Measurements from ENCODE around the gene CFAP210. TPM values are rescaled to one million over a fixed set of nuclear protein-coding genes. Genes with fewer than 3 reads are reported as not detected.

Gene CFAP210
- total RNA-seq, 4 donors from 2014 or later, result 0.80 TPM; not detected in 3

- Histone ChIP-seq H3K4me3 (no peak overlapping the region), H3K27me3 (no peaks in the 10 kb centered on the region), H3K9me3 (no peaks in the 10 kb centered on the region), H3K27ac (replicated peaks in 1 of 4) (no peak overlapping the region), H3K4me1 (no peaks in the 10 kb centered on the region), H3K36me3 (no peaks in the 10 kb centered on the region)
- no peak for DNase-seq (ENCODE audit: extremely low spot score)
- WGBS, result 86% methylated on average over 6 of the region's 6 CpGs
- intact Hi-C loops (cut with DNase I), result no loop called here
- TF ChIP-seq POLR2A (IDR thresholded peaks at IDR 0.05; ENCODE audit: low read depth) (no peak), CTCF (IDR thresholded peaks at IDR 0.05) (no peak), EP300 (IDR thresholded peaks at IDR 0.05) (no peak), POLR2AphosphoS5 (IDR thresholded peaks at IDR 0.05) (no peak)
Measured at GRCh38 chr2:169676850-169677249, 17.4 kb downstream of the CFAP210 start.

GRCh38 chr2:169676357-169676756 lies 17.8 kb downstream of the CFAP210 start:
- H3K4me1 ChIP-seq, result no peaks in the 10 kb centered on the region
- no peak for DNase-seq (ENCODE audit: extremely low spot score)
- H3K9me3 ChIP-seq, result no peaks in the 10 kb centered on the region
- no peak for TF ChIP-seq EP300 (IDR thresholded peaks at IDR 0.05)
- no peak for TF ChIP-seq POLR2A (IDR thresholded peaks at IDR 0.05; ENCODE audit: low read depth)
- no peak for TF ChIP-seq POLR2AphosphoS5 (IDR thresholded peaks at IDR 0.05)
- TF ChIP-seq CTCF (IDR thresholded peaks at IDR 0.05), result no peak
- H3K36me3 ChIP-seq, result no peaks in the 10 kb centered on the region
- no peak overlapping the region for H3K27ac ChIP-seq (replicated peaks in 1 of 4)
- WGBS, result 64% methylated on average over 3 of the region's 3 CpGs
- H3K4me3 ChIP-seq, result no peak overlapping the region
- intact Hi-C loops (cut with DNase I), result no loop called here
- H3K27me3 ChIP-seq, result no peaks in the 10 kb centered on the region

GRCh38 chr2:169673921-169674320 lies 20.3 kb downstream of the CFAP210 start:
- Histone ChIP-seq H3K27ac (replicated peaks in 1 of 4) (no peak overlapping the region), H3K4me1 (no peaks in the 10 kb centered on the region), H3K4me3 (no peak overlapping the region), H3K9me3 (no peaks in the 10 kb centered on the region), H3K36me3 (no peaks in the 10 kb centered on the region), H3K27me3 (no peaks in the 10 kb centered on the region)
- 100% methylated on average over 2 of the region's 2 CpGs for WGBS
- no peak for DNase-seq (ENCODE audit: extremely low spot score)
- TF ChIP-seq POLR2A (IDR thresholded peaks at IDR 0.05; ENCODE audit: low read depth), result no peak
- intact Hi-C loops (cut with DNase I), result no loop called here

- no peaks in the 10 kb centered on the region for H3K9me3 ChIP-seq
- intact Hi-C loops (cut with DNase I), result no loop called here
- no peak overlapping the region for H3K27ac ChIP-seq (replicated peaks in 1 of 4)
- H3K27me3 ChIP-seq, result no peaks in the 10 kb centered on the region
- 64% methylated on average over 3 of the region's 3 CpGs for WGBS
- no peaks in the 10 kb centered on the region for H3K4me1 ChIP-seq
- TF ChIP-seq POLR2AphosphoS5 (IDR thresholded peaks at IDR 0.05) (no peak), POLR2A (IDR thresholded peaks at IDR 0.05; ENCODE audit: low read depth) (no peak), CTCF (IDR thresholded peaks at IDR 0.05) (no peak), EP300 (IDR thresholded peaks at IDR 0.05) (no peak)
- no peaks in the 10 kb centered on the region for H3K36me3 ChIP-seq
- DNase-seq (ENCODE audit: extremely low spot score), result no peak
- no peak overlapping the region for H3K4me3 ChIP-seq
Measured at GRCh38 chr2:169673106-169673505, 21.1 kb downstream of the CFAP210 start.

- intact Hi-C loops (cut with DNase I), result no loop called here
- Histone ChIP-seq H3K4me1 (no peaks in the 10 kb centered on the region), H3K36me3 (no peaks in the 10 kb centered on the region), H3K9me3 (no peaks in the 10 kb centered on the region), H3K27me3 (no peaks in the 10 kb centered on the region), H3K4me3 (no peak overlapping the region), H3K27ac (replicated peaks in 1 of 4) (no peak overlapping the region)
- TF ChIP-seq EP300 (IDR thresholded peaks at IDR 0.05) (no peak), CTCF (IDR thresholded peaks at IDR 0.05) (no peak), POLR2AphosphoS5 (IDR thresholded peaks at IDR 0.05) (no peak), POLR2A (IDR thresholded peaks at IDR 0.05; ENCODE audit: low read depth) (no peak)
- 84% methylated on average over 5 of the region's 6 CpGs for WGBS
- DNase-seq (ENCODE audit: extremely low spot score), result no peak
Measured at GRCh38 chr2:169672406-169672805, 21.8 kb downstream of the CFAP210 start.

All from esophagus muscularis mucosa (tissue), 4 donors.